ENCODE data around the gene RNU2-63P. TPM values are rescaled to one million over a fixed set of nuclear protein-coding genes. Genes with fewer than 3 reads are reported as not detected.

The RNU2-63P gene
- total RNA-seq, 2 experiments from 2014 or later = 17.9 to 246 TPM

GRCh38 chr2:88054782-88055370, 38.5 kb upstream of the RNU2-63P start:
- H3K9me3 ChIP-seq (ENCODE audit: low read length) = no peaks in the 10 kb centered on the region
- peak overlapping the region; percentile 94 for H3K4me2 ChIP-seq (ENCODE audit: low read length)
- no TSS peak for BruUV-seq (replicated peaks)
- DNase-seq (ENCODE audit: low spot score) = peak; percentile 19
- H3K27ac ChIP-seq (ENCODE audit: low read depth, low read length, poor library complexity, severe bottlenecking) = peak overlapping the region; percentile 63
- ChIA-PET CTCF (ENCODE audit: unreplicated experiment) (no interaction called here), POLR2A (interaction anchor here (0.6 to 0.9 kb wide), 3 partner anchors 17 to 805 kb away, joined by 3 read pairs; no protein-coding TSS in a partner anchor)
- no peaks in the 10 kb centered on the region for H3K9me2 ChIP-seq (ENCODE audit: insufficient read depth, low read length)
- H3K4me1 ChIP-seq (ENCODE audit: insufficient read depth, low read length, poor library complexity, severe bottlenecking) = peaks cover 27% of the 10 kb centered on the region
- TF ChIP-seq EZH2phosphoT487 (IDR thresholded peaks at IDR 0.05; ENCODE audit: borderline replicate concordance, low read depth, low read length) (no peak), CTCF (conservative IDR thresholded peaks at IDR 0.05; ENCODE audit: low read length) (no peak)
- peaks cover 30% of the 10 kb centered on the region for H3K36me3 ChIP-seq (ENCODE audit: insufficient read depth, low read length)
- intact Hi-C loops (cut with micrococcal nuclease; ENCODE audit: unreplicated experiment) = loop anchor here (5.0 kb wide), 1 partner anchor 38 kb away; the partner anchor contains the start of gene RNU2-63P
- H3K79me2 ChIP-seq (ENCODE audit: insufficient read depth, low read depth, low read length) = peaks cover 29% of the 10 kb centered on the region
- peak overlapping the region; percentile 63 for H2AFZ ChIP-seq (ENCODE audit: low read length)
- no peaks in the 10 kb centered on the region; the same call in 1 of the 2 replicates for H4K20me1 ChIP-seq (ENCODE audit: insufficient read depth, low read length)
- H3K4me3 ChIP-seq (ENCODE audit: low read depth, low read length, poor library complexity, severe bottlenecking) = peak overlapping the region; percentile 83

GRCh38 chr2:88053934-88054781, 37.8 kb upstream of the RNU2-63P start:
- no peak overlapping the region for H3K27ac ChIP-seq (ENCODE audit: low read depth, low read length, poor library complexity, severe bottlenecking)
- ChIA-PET CTCF (ENCODE audit: unreplicated experiment) (no interaction called here), POLR2A (interaction anchor here (0.8 to 0.9 kb wide), 2 partner anchors 16 to 639 kb away, joined by 3 read pairs; no protein-coding TSS in a partner anchor)
- peaks cover 29% of the 10 kb centered on the region for H3K79me2 ChIP-seq (ENCODE audit: insufficient read depth, low read depth, low read length)
- peaks cover 27% of the 10 kb centered on the region for H3K4me1 ChIP-seq (ENCODE audit: insufficient read depth, low read length, poor library complexity, severe bottlenecking)
- H3K4me2 ChIP-seq (ENCODE audit: low read length) = peak overlapping the region; percentile 94
- H3K9me2 ChIP-seq (ENCODE audit: insufficient read depth, low read length) = no peaks in the 10 kb centered on the region
- peaks cover 30% of the 10 kb centered on the region for H3K36me3 ChIP-seq (ENCODE audit: insufficient read depth, low read length)
- H4K20me1 ChIP-seq (ENCODE audit: insufficient read depth, low read length) = no peaks in the 10 kb centered on the region; the same call in 1 of the 2 replicates
- H3K4me3 ChIP-seq (ENCODE audit: low read depth, low read length, poor library complexity, severe bottlenecking) = peak overlapping the region; percentile 83
- DNase-seq (ENCODE audit: low spot score) = peak; percentile 10
- H2AFZ ChIP-seq (ENCODE audit: low read length) = no peak overlapping the region
- no TSS peak for BruUV-seq (replicated peaks)
- no peak for TF ChIP-seq EZH2phosphoT487 (IDR thresholded peaks at IDR 0.05; ENCODE audit: borderline replicate concordance, low read depth, low read length)
- no peak for TF ChIP-seq CTCF (conservative IDR thresholded peaks at IDR 0.05; ENCODE audit: low read length)
- intact Hi-C loops (cut with micrococcal nuclease; ENCODE audit: unreplicated experiment) = loop anchor here (5.0 kb wide), 1 partner anchor 37 kb away; the partner anchor contains the start of gene RNU2-63P
- H3K9me3 ChIP-seq (ENCODE audit: low read length) = no peaks in the 10 kb centered on the region
